Heart right ventricle (tissue), 16 donors: ENCODE measurements around the gene RSF1. TPM values are rescaled to one million over a fixed set of nuclear protein-coding genes. Genes with fewer than 3 reads are reported as not detected.
"Not testable (repeated sequence)": the region's sequence is repeated elsewhere in the genome, so short reads cannot be mapped to it uniquely, and the experiment has no call there.

Experiments
- ATAC-seq, 8 donors: fragments of 200-7000 bp; cut with Tn5 transposase; one replicate each; pipeline ENCODE4 v1.9.1; 2020; ENCODE audit warnings: mild to moderate bottlenecking in 8 of 8, moderate library complexity in 8 of 8, moderate number of reproducible peaks in 1 of 8
- DNase-seq, 2 donors: peaks; one replicate each; pipeline ENCODE4 v3.0.0-alpha.2; 2020
- H3K27ac ChIP-seq, 10 donors: fragments of 200-600 bp; sonication (generic) in 2 of 10; one replicate each; pipeline versions ENCODE4 v1.5.0 to v1.8.0; 2020 to 2022; ENCODE audit warnings: mild to moderate bottlenecking in 3 of 10
- H3K27me3 ChIP-seq, 7 donors: fragments of 200-600 bp; one replicate each; pipeline ENCODE4 v1.8.0; 2021 to 2022; ENCODE audit warnings: mild to moderate bottlenecking in 2 of 7
- H3K36me3 ChIP-seq, 9 donors: fragments of 200-600 bp; sonication (generic) in 1 of 9; one replicate each; pipeline versions ENCODE4 v1.5.0 to v1.8.0; 2020 to 2022; ENCODE audit warnings: mild to moderate bottlenecking in 2 of 9
- H3K4me1 ChIP-seq, 9 donors: fragments of 200-600 bp; sonication (generic) in 1 of 9; one replicate each; pipeline versions ENCODE4 v1.5.0 to v1.8.0; 2020 to 2022; ENCODE audit warnings: mild to moderate bottlenecking in 4 of 9
- H3K4me3 ChIP-seq, 10 donors: fragments of 200-600 bp; sonication (generic) in 2 of 10; one replicate each; pipeline versions ENCODE4 v1.5.0 to v1.8.0; 2020 to 2022; ENCODE audit warnings: mild to moderate bottlenecking in 7 of 10, moderate library complexity in 2 of 10
- H3K9me3 ChIP-seq, 11 donors: fragments of 200-600 bp in 10 of 11; sonication (generic) in 2 of 11; one replicate each; pipeline versions ENCODE4 v1.5.0 to v1.8.0; 2013 to 2022; ENCODE audit warnings: mild to moderate bottlenecking in 2 of 11, control low read depth in 1 of 11, moderate library complexity in 1 of 11
- WGBS, 2 donors: extraction: QIAGEN DNeasy Blood & Tissue Kit; methylation state at CpG; one replicate each; pipeline ENCODE4 v1.1.7; 2013; ENCODE audit warnings: inconsistent platforms in 1 of 2; 5-methylcytosine and 5-hydroxymethylcytosine counted together
- intact Hi-C, 10 donors: fragments of 100-400 bp; cut with DNase I; formaldehyde crosslinking; loops; one replicate each; pipeline versions ENCODE4 v1.11.1 to v1.14.2; 2022
- polyA plus RNA-seq, 2 donors: library from polyadenylated mRNA; stranded (reverse); fragments of 200-250 nt; gene quantifications; one replicate each; pipeline ENCODE4 v1.2.3, GENCODE V29; 2013
- total RNA-seq, 10 donors: library from RNA; stranded (reverse); fragmentation: NEBNext Ultra II Directional in 3 of 10; extraction: Animal tissue kit (Norgen Biotek cat#: 25700) in 3 of 10; gene quantifications; one replicate each; pipeline versions ENCODE4 v1.2.1 to v1.2.4, GENCODE V29; 2021 to 2023
- TF ChIP-seq, protein P1 (sequence below), 9 donors: fragments of 200-600 bp; sonication (generic) in 2 of 9; IDR thresholded peaks; one replicate each; pipeline versions ENCODE4 v1.5.0 to v1.8.0; 2021 to 2022; ENCODE audit warnings: antibody characterized with exemption in 9 of 9, mild to moderate bottlenecking in 5 of 9, moderate library complexity in 1 of 9
- donor health status: Arrhythmogenic right ventricular cardiomyopathy.
- donor health status: ischemic (EF 13 %, LVEDD 7.1; RV severe dilation, severe dysfunction).
- donor health status: healthy with polysubstance abuse.
- donor health status: DM: no; HTN: yes; CAD: no.
- donor health status: DM: no; HTN: no; CAD: no.
- donor health status: ischemic (EF 25% LVEDD 6.9; RV normal size, moderate dysfunction).
- donor health status: ischemic (EF 25% LVEDD 5.7; RV mildly dilated, moderate dysfunction).
- donor health status: healthy.
- donor health status: DM: yes; HTN: yes; CAD: no.
- donor health status: Ischemic cardiomyopathy.
- donor health status: ischemic (EF 35%, LVEDD 5.7; RV mildly dilated, moderate dysfunction).
- donor health status: nonischemic (EF 11% LVEDD 7.7; RV severe dilation, severe dysfunction).
- donor health status: DM: yes; HTN: yes; CAD: no.
- donor health status: PGD.
- donor health status: ischemic (EF 29% LVEDD 5.4; RV normal size, mild dysfunction).
- donor health status: nonischemic (EF 23%, LVEDD 6.1; RV moderate dilation, normal function).

The RSF1 gene
- total and polyA plus RNA-seq, 12 donors, result 4.6 to 55.9 (median 42.6) TPM

DNA sequence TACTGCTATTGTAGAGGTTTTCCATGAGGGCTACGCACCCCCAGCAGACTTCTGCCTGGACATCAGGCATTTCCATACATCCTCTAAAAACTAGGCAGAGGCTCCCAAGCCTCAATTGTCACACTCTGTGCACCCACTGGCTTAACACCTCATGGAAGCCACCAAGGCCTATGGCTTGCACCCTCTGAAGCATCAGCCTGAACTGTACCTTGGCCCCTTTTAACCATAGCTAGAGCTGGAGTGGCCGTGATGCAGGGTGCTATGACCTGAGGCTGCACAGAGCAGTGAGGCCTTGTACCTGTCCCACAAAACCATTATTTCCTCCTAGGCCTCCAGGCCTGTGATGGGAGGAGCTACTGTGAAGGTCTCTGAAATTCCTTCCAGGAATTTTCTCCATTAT is 34.3 kb upstream of the RSF1 start:
- 98 to 100% methylated on average over 2 of the region's 2 CpGs for WGBS, 2 donors
- ATAC-seq, result no peak
- no peaks in the 10 kb centered on the region for H3K4me1 ChIP-seq
- intact Hi-C loops, result no loop called here
- DNase-seq, result no peak
- peaks cover 3 to 82% (median 38%) of the 10 kb centered on the region in 9 donors for H3K36me3 ChIP-seq
- no peaks in the 10 kb centered on the region for H3K27me3 ChIP-seq
- TF ChIP-seq, protein P1, sequence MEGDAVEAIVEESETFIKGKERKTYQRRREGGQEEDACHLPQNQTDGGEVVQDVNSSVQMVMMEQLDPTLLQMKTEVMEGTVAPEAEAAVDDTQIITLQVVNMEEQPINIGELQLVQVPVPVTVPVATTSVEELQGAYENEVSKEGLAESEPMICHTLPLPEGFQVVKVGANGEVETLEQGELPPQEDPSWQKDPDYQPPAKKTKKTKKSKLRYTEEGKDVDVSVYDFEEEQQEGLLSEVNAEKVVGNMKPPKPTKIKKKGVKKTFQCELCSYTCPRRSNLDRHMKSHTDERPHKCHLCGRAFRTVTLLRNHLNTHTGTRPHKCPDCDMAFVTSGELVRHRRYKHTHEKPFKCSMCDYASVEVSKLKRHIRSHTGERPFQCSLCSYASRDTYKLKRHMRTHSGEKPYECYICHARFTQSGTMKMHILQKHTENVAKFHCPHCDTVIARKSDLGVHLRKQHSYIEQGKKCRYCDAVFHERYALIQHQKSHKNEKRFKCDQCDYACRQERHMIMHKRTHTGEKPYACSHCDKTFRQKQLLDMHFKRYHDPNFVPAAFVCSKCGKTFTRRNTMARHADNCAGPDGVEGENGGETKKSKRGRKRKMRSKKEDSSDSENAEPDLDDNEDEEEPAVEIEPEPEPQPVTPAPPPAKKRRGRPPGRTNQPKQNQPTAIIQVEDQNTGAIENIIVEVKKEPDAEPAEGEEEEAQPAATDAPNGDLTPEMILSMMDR (IDR thresholded peaks at IDR 0.05), result no peak
- H3K4me3 ChIP-seq, result no peak overlapping the region
- peaks cover 0 to 23% (median 5%) of the 10 kb centered on the region in 11 donors for H3K9me3 ChIP-seq
- no peak overlapping the region for H3K27ac ChIP-seq

DNA sequence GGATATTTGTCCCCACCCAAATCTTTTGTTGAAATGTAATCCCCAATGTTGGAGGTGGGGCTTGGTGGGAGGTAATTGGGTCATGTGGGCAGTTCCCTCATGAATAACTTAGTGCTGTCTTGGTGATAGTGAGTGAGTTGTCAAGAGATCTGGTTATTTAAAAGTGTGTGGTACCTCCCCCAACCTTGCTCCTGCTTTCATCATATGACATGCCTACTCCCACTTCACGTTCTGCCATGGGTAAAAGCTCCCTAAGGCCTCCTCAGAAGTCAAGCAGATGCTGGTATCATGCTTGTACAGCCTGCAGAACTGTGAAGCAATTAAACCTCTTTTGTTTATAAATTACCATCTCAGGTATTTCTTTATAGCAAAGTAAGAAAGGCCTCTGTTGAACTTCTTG is 31.0 kb upstream of the RSF1 start:
- peaks cover 0 to 23% (median 5%) of the 10 kb centered on the region in 11 donors for H3K9me3 ChIP-seq
- ATAC-seq, result no peak
- no peak overlapping the region for H3K4me3 ChIP-seq
- H3K4me1 ChIP-seq, result no peaks in the 10 kb centered on the region
- H3K27me3 ChIP-seq, result no peaks in the 10 kb centered on the region
- H3K27ac ChIP-seq, result no peak overlapping the region
- H3K36me3 ChIP-seq, result peaks cover 3 to 100% (median 43%) of the 10 kb centered on the region in 9 donors
- TF ChIP-seq, protein P1 (IDR thresholded peaks at IDR 0.05), result no peak
- intact Hi-C loops, result no loop called here
- DNase-seq, result no peak
- WGBS, 2 donors, result 83 to 88% methylated on average over 1 of the region's 1 CpG

DNA sequence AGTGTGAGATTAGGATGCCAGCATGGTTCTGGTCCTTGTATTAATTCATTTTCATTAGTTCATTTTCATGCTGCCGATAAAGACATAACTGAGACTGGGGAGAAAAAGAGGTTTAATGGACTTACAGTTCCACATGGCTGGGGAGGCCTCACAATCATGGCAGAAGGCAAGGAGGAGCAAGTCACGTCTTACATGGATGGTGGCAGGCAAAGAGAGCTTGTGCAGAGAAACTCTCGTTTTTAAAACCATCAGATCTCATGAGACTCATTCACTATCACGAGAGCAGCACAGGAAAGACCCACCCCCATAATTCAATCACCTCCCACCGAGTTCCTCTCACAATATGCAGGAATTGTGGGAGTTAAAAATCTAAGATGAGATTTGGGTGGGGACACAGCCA is 23.2 kb upstream of the RSF1 start:
- H3K4me1 ChIP-seq, intact Hi-C loops: not testable (repeated sequence)
- WGBS, 2 donors, result 81 to 97% methylated on average over 5 of the region's 5 CpGs

DNA sequence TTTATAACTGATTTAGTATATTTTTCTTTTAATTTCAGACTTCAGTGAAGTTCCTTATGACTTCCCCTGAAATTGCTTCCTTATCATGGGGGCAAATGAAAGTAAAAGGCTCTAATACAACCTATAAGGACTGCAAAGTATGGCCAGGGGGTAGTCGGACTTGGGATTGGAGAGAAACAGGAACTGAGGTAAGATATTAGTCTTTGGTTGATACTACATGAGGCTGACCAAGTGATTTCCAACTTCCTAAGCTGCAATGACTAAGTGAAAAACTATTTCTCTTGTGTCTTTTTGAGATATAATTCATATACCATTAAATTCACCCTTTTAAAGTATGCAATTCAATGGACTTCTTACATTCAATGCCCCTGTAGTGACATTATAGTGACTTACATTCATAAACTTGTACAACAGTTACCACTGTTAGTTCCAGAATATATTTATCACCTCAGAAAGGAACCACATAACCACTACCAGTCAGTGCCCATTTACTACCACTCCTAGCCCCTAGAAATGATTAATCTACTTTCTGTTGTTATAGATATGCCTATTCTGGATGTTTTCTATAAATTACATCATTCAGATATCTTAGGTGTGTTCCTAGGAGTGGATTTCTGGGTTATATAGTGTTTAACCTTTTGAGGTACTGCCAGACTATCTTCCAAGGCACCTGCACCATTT is 22.1 kb upstream of the RSF1 start:
- WGBS, 2 donors, result 74 to 78% methylated on average over 1 of the region's 1 CpG
- intact Hi-C loops, result no loop called here
- Histone ChIP-seq H3K36me3 (peaks cover 0 to 70% (median 47%) of the 10 kb centered on the region in 9 donors), H3K27ac (no peak overlapping the region), H3K27me3 (no peaks in the 10 kb centered on the region), H3K4me3 (no peak overlapping the region), H3K9me3 (peaks cover 0 to 46% (median 9%) of the 10 kb centered on the region in 11 donors), H3K4me1 (peaks cover 0 to 7% (median 0%) of the 10 kb centered on the region in 9 donors)
- DNase-seq (no peak), ATAC-seq (no peak)
- TF ChIP-seq, protein P1 (IDR thresholded peaks at IDR 0.05), result no peak

More for the DNA sequence above, 23.2 kb upstream of the RSF1 start:
- ATAC-seq, H3K4me3 ChIP-seq, DNase-seq, H3K27ac ChIP-seq, H3K27me3 ChIP-seq: not testable (repeated sequence)
- Histone ChIP-seq H3K9me3 (peaks cover 0 to 36% (median 9%) of the 10 kb centered on the region in 11 donors), H3K36me3 (peaks cover 0 to 81% (median 49%) of the 10 kb centered on the region in 9 donors)

DNA sequence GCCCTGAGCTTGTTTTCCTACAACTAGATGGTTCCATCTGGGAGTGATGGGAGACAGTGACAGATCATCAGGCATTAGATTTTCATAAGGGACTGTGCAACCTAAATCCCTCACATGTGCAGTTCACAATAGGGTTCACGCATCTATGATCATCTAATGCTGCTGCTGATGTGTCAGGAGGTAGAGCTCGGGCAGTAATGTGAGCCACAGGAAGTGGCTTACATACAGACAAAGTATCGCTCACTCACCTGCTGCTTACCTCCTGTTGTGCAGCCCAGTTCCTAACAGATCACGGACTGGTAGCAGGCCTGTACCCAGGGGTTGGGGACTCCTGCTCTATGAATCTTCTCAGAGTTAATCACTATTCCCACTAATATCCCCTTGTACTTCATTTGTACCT is 12.8 kb upstream of the RSF1 start:
- intact Hi-C loops, result no loop called here
- TF ChIP-seq, protein P1 (IDR thresholded peaks at IDR 0.05), result no peak
- peaks cover 0 to 13% (median 0%) of the 10 kb centered on the region in 9 donors for H3K36me3 ChIP-seq
- no peak overlapping the region for H3K4me3 ChIP-seq
- H3K9me3 ChIP-seq, result peaks cover 0 to 12% (median 0%) of the 10 kb centered on the region in 11 donors
- no peak for DNase-seq
- no peaks in the 10 kb centered on the region for H3K27me3 ChIP-seq
- no peak for ATAC-seq
- no peaks in the 10 kb centered on the region for H3K4me1 ChIP-seq
- 95 to 99% methylated on average over 4 of the region's 4 CpGs for WGBS, 2 donors
- no peak overlapping the region for H3K27ac ChIP-seq
